Fibroblast of lung (primary cell): ENCODE results near the gene TNFAIP2.

Source experiments
- EZH2 ChIP-seq: IDR thresholded peaks from 2 replicates; pipeline ENCODE4 v1.5.1; 2012; ENCODE audit warnings: low read length, control low read depth, mild to moderate bottlenecking; ENCODE audit errors: missing control alignments
- TF ChIP-seq, protein P1 (sequence below), 2 donors: IDR thresholded peaks in 1 of 2; conservative IDR thresholded peaks in 1 of 2; 1 replicate in 1 of 2; 2 replicates in 1 of 2; pipeline ENCODE4 v1.5.1; 2011 to 2012; ENCODE audit warnings: low read length in 2 of 2, control low read depth in 1 of 2, inconsistent platforms in 1 of 2, low read depth in 1 of 2, mild to moderate bottlenecking in 1 of 2

DNA sequence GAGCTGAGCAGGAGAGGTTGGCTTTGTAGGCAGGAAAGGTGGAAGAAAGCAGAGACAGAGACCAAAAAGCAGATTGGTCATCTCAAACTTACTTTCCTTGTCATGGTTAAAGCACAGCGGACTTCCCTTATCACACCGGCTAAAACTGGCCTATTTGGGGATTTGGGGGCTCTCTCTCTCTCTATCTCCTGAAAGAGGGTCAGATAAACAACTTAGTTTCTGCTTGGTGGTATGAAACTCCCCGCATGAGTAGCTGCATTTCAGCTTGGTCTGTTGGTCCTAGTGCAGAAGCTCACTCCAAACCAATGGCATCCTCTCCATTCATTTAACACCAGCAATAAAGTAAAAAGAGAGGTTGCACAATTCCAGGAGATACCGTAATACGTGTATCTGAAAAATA lies 57.1 kb downstream of the TNFAIP2 start:
- TF ChIP-seq EZH2: no peak
- TF ChIP-seq, protein P1, sequence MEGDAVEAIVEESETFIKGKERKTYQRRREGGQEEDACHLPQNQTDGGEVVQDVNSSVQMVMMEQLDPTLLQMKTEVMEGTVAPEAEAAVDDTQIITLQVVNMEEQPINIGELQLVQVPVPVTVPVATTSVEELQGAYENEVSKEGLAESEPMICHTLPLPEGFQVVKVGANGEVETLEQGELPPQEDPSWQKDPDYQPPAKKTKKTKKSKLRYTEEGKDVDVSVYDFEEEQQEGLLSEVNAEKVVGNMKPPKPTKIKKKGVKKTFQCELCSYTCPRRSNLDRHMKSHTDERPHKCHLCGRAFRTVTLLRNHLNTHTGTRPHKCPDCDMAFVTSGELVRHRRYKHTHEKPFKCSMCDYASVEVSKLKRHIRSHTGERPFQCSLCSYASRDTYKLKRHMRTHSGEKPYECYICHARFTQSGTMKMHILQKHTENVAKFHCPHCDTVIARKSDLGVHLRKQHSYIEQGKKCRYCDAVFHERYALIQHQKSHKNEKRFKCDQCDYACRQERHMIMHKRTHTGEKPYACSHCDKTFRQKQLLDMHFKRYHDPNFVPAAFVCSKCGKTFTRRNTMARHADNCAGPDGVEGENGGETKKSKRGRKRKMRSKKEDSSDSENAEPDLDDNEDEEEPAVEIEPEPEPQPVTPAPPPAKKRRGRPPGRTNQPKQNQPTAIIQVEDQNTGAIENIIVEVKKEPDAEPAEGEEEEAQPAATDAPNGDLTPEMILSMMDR (conservative IDR thresholded peaks at IDR 0.05 in 1 of 2, IDR thresholded peaks at IDR 0.05 in 1 of 2; ENCODE audit: low read depth in 1 of 2, low read length in 2 of 2): no peak
